EL (cell line): Measurements from ENCODE around the gene CDHR3.
"Not testable (repeated sequence)": the region's sequence is repeated elsewhere in the genome, so short reads cannot be mapped to it uniquely, and the experiment has no call there.

Experiments used
- DNase-seq: peaks from one replicate; pipeline ENCODE4 v3.0.0-alpha.2; 2016

The CDHR3 gene

GRCh38 chr7:105962353-105962752 lies 711 bp upstream of the CDHR3 start:
- no peak for DNase-seq

GRCh38 chr7:105971845-105972244 lies 8.8 kb downstream of the CDHR3 start:
- no peak for DNase-seq

GRCh38 chr7:105972276-105972675 lies 9.2 kb downstream of the CDHR3 start:
- peak; percentile 18 for DNase-seq

GRCh38 chr7:105974471-105974870 lies 11.4 kb downstream of the CDHR3 start:
- DNase-seq: no peak

GRCh38 chr7:105975770-105976417 lies 12.8 kb downstream of the CDHR3 start:
- DNase-seq: peak; percentile 89

- no peak for DNase-seq
Measured at GRCh38 chr7:105976868-105977267, 13.8 kb downstream of the CDHR3 start.

GRCh38 chr7:105978035-105978434 lies 15.0 kb downstream of the CDHR3 start:
- no peak for DNase-seq

GRCh38 chr7:105978974-105979373 lies 15.9 kb downstream of the CDHR3 start:
- no peak for DNase-seq

- DNase-seq: no peak
Measured at GRCh38 chr7:105979405-105979804, 16.3 kb downstream of the CDHR3 start.

GRCh38 chr7:105980645-105981396 lies 17.8 kb downstream of the CDHR3 start:
- no peak for DNase-seq

- no peak for DNase-seq
Measured at GRCh38 chr7:105982388-105982787, 19.3 kb downstream of the CDHR3 start.

- DNase-seq: not testable (repeated sequence)
Measured at GRCh38 chr7:105984808-105985207, 21.7 kb downstream of the CDHR3 start.

- DNase-seq: no peak
Measured at GRCh38 chr7:105985229-105985628, 22.2 kb downstream of the CDHR3 start.

GRCh38 chr7:105985672-105986215 lies 22.7 kb downstream of the CDHR3 start:
- no peak for DNase-seq

- DNase-seq: no peak
Measured at GRCh38 chr7:105987046-105987445, 24.0 kb downstream of the CDHR3 start.

- no peak for DNase-seq
Measured at GRCh38 chr7:105988276-105988675, 25.2 kb downstream of the CDHR3 start.

GRCh38 chr7:105989191-105989590 lies 26.1 kb downstream of the CDHR3 start:
- DNase-seq: no peak

- DNase-seq: no peak
Measured at GRCh38 chr7:105989686-105990085, 26.6 kb downstream of the CDHR3 start.

- DNase-seq: no peak
Measured at GRCh38 chr7:105990141-105990540, 27.1 kb downstream of the CDHR3 start.

- no peak for DNase-seq
Measured at GRCh38 chr7:105990727-105991453, 27.8 kb downstream of the CDHR3 start.

GRCh38 chr7:105992905-105993304 lies 29.8 kb downstream of the CDHR3 start:
- no peak for DNase-seq

- no peak for DNase-seq
Measured at GRCh38 chr7:105996860-105997737, 34.0 kb downstream of the CDHR3 start.

- no peak for DNase-seq
Measured at GRCh38 chr7:105999256-105999655, 36.2 kb downstream of the CDHR3 start.
